Omental fat pad (tissue), 4 donors: ENCODE measurements around the gene GFRA1. TPM values are rescaled to one million over a fixed set of nuclear protein-coding genes. Genes with fewer than 3 reads are reported as not detected.

Source experiments
- ATAC-seq: fragments of 150-250 bp; one replicate; pipeline ENCODE4 v1.9.1; 2016; ENCODE audit warnings: mild to moderate bottlenecking, moderate library complexity; ENCODE audit not compliant: low FRiP score
- DNase-seq: peaks from one replicate; pipeline ENCODE4 v3.0.0-alpha.2; 2019; ENCODE audit warnings: low spot score
- CTCF ChIP-seq, 3 donors: fragments of 450-650 bp; IDR thresholded peaks; one replicate each; pipeline ENCODE4 v1.5.1; 2016 to 2017; ENCODE audit warnings: antibody characterized with exemption in 3 of 3, mild to moderate bottlenecking in 3 of 3, moderate library complexity in 2 of 3
- total RNA-seq, 4 donors: library from RNA; depleted of rRNA; stranded (reverse); fragments of >200 nt; gene quantifications; one replicate each; pipeline ENCODE4 v1.1.0, GENCODE V29; 2016

Gene GFRA1
- total RNA-seq, 4 donors from 2014 or later, result 35.2 to 142 (median 61.8) TPM

GRCh38 chr10:116164291-116164690, 108.7 kb downstream of the GFRA1 start:
- TF ChIP-seq CTCF (IDR thresholded peaks at IDR 0.05), result no peak
- no peak for DNase-seq
- no peak for ATAC-seq

- TF ChIP-seq CTCF (IDR thresholded peaks at IDR 0.05), result no peak
- no peak for DNase-seq
- ATAC-seq, result no peak
Observed at GRCh38 chr10:116163333-116164131, 109.5 kb downstream of the GFRA1 start.

GRCh38 chr10:116162851-116163250, 110.2 kb downstream of the GFRA1 start:
- DNase-seq (no peak), ATAC-seq (no peak)
- TF ChIP-seq CTCF (IDR thresholded peaks at IDR 0.05), result no peak

GRCh38 chr10:116160271-116160670, 112.7 kb downstream of the GFRA1 start:
- no peak for ATAC-seq
- TF ChIP-seq CTCF (IDR thresholded peaks at IDR 0.05), result no peak
- no peak for DNase-seq

GRCh38 chr10:116159197-116159596, 113.8 kb downstream of the GFRA1 start:
- DNase-seq, result no peak
- TF ChIP-seq CTCF (IDR thresholded peaks at IDR 0.05), result no peak
- ATAC-seq, result no peak

- ATAC-seq (no peak), DNase-seq (no peak)
- no peak for TF ChIP-seq CTCF (IDR thresholded peaks at IDR 0.05)
Observed at GRCh38 chr10:116158036-116158435, 115.0 kb downstream of the GFRA1 start.

GRCh38 chr10:116157485-116157884, 115.5 kb downstream of the GFRA1 start:
- DNase-seq (no peak), ATAC-seq (no peak)
- TF ChIP-seq CTCF (IDR thresholded peaks at IDR 0.05), result no peak
